ENCODE results near the gene REXO4.

REXO4 gene

GRCh38 chr9:133406480-133407307 lies 11.1 kb downstream of the REXO4 start (continued):
- TF ChIP-seq ZNF148 (tag by site-specific recombination; IDR thresholded peaks at IDR 0.05; ENCODE audit: borderline replicate concordance): no peak
- TF ChIP-seq ATF2 (tag by site-specific recombination; IDR thresholded peaks at IDR 0.05; ENCODE audit: low read depth): peak; percentile 64; the same call in 1 of the 2 replicates
- TF ChIP-seq ZNF121 (tag by site-specific recombination; IDR thresholded peaks at IDR 0.05): no peak
- TF ChIP-seq EGR2 (tag by site-specific recombination; IDR thresholded peaks at IDR 0.05; ENCODE audit: low read depth): peak; percentile 72
- TF ChIP-seq ZNF521 (tag by site-specific recombination; IDR thresholded peaks at IDR 0.05): no peak
- no peak for TF ChIP-seq ZNF274 (IDR thresholded peaks at IDR 0.05; ENCODE audit: low read length)
- no peak for TF ChIP-seq ZNF274 (tag by site-specific recombination; IDR thresholded peaks at IDR 0.05; ENCODE audit: borderline replicate concordance)
- peak; percentile 75 for TF ChIP-seq ZFHX2 (tag by site-specific recombination; conservative IDR thresholded peaks at IDR 0.05)
- TF ChIP-seq ZNF837 (tag by site-specific recombination; IDR thresholded peaks at IDR 0.05): no peak

- POLR2A ChIA-PET: interaction anchor here (0.6 kb wide), 1 partner anchor 76 kb away, joined by 5 read pairs; no protein-coding TSS in a partner anchor
- no peaks in the 10 kb centered on the region for H3K9me3 ChIP-seq (ENCODE audit: control insufficient read depth, insufficient read depth, low read depth, low read length)
- H3K4me3 ChIP-seq (ENCODE audit: low read depth, low read length): no peak overlapping the region
- TF ChIP-seq ZNF776 (tag by site-specific recombination; IDR thresholded peaks at IDR 0.05; ENCODE audit: borderline replicate concordance) (no peak), ZNF768 (tag by site-specific recombination; IDR thresholded peaks at IDR 0.05) (no peak), SETDB1 (IDR thresholded peaks at IDR 0.05; ENCODE audit: insufficient read length, low read length) (no peak), HOXD13 (CRISPR knock-in tag; IDR thresholded peaks at IDR 0.05; ENCODE audit: borderline replicate concordance) (no peak), ZNF514 (tag by site-specific recombination; IDR thresholded peaks at IDR 0.05) (no peak), ZNF521 (tag by site-specific recombination; IDR thresholded peaks at IDR 0.05) (no peak)
- H3K36me3 ChIP-seq (ENCODE audit: control insufficient read depth in 2 of 2, insufficient read depth in 1 of 2, low read length in 2 of 2): peaks cover 5 to 81% of the 10 kb centered on the region in 2 experiments; a peak in 2 of 3 replicates
- CTCF ChIA-PET: interaction anchor here (0.7 to 4.8 kb wide), 7 partner anchors 8 to 123 kb away, joined by 3 to 24 read pairs (median 9); no protein-coding TSS in a partner anchor
- H3K27ac ChIP-seq (ENCODE audit: extremely low read depth, low read depth, low read length): no peak overlapping the region
- no peaks in the 10 kb centered on the region for H3K4me1 ChIP-seq (ENCODE audit: control insufficient read depth, insufficient read depth, low read length)
Observed at GRCh38 chr9:133405508-133406438, 12.0 kb downstream of the REXO4 start.

GRCh38 chr9:133404454-133405002 lies 13.3 kb downstream of the REXO4 start:
- Histone ChIP-seq H3K27ac (ENCODE audit: extremely low read depth, low read depth, low read length) (no peak overlapping the region), H3K9me3 (ENCODE audit: control insufficient read depth, insufficient read depth, low read depth, low read length) (no peaks in the 10 kb centered on the region), H3K4me3 (ENCODE audit: low read depth, low read length) (no peak overlapping the region), H3K4me1 (ENCODE audit: control insufficient read depth, insufficient read depth, low read length) (no peaks in the 10 kb centered on the region), H3K36me3 (ENCODE audit: control insufficient read depth in 2 of 2, insufficient read depth in 1 of 2, low read length in 2 of 2) (peaks cover 5 to 74% of the 10 kb centered on the region in 2 experiments; a peak in 2 of 3 replicates)
- POLR2A ChIA-PET: interaction anchor here (1.0 to 1.3 kb wide), 3 partner anchors 27 to 57 kb away, joined by 3 read pairs; partner anchors contain the start of genes MED22 and RPL7A
- CTCF ChIA-PET: interaction anchor here (0.6 to 4.8 kb wide), 16 partner anchors 9 to 487 kb away, joined by 3 to 24 read pairs (median 4); no protein-coding TSS in a partner anchor
- TF ChIP-seq BCL11B (tag by site-specific recombination; IDR thresholded peaks at IDR 0.05; ENCODE audit: low read depth) (no peak), KLF16 (tag by site-specific recombination; IDR thresholded peaks at IDR 0.05) (no peak), ZNF677 (tag by site-specific recombination; IDR thresholded peaks at IDR 0.05) (no peak), ZNF121 (tag by site-specific recombination; IDR thresholded peaks at IDR 0.05) (no peak), ZNF362 (tag by site-specific recombination; IDR thresholded peaks at IDR 0.05) (no peak), ZNF768 (tag by site-specific recombination; IDR thresholded peaks at IDR 0.05) (no peak), PRDM1 (tag by site-specific recombination; IDR thresholded peaks at IDR 0.05) (no peak), ZNF514 (tag by site-specific recombination; IDR thresholded peaks at IDR 0.05) (no peak), SALL2 (tag by site-specific recombination; IDR thresholded peaks at IDR 0.05; ENCODE audit: borderline replicate concordance) (no peak), SCRT1 (tag by site-specific recombination; IDR thresholded peaks at IDR 0.05; ENCODE audit: borderline replicate concordance) (no peak), ZNF426 (tag by site-specific recombination; IDR thresholded peaks at IDR 0.05) (no peak), KLF7 (tag by site-specific recombination; IDR thresholded peaks at IDR 0.05; ENCODE audit: borderline replicate concordance) (no peak)

All from HEK293 (cell line).